Neural progenitor cell (in vitro differentiated cells): ENCODE data around the gene MBOAT1. TPM values are rescaled to one million over a fixed set of nuclear protein-coding genes. Genes with fewer than 3 reads are reported as not detected.

Experiments
- DNase-seq: peaks from one replicate; pipeline ENCODE4 v3.0.0-alpha.2; 2016; ENCODE audit warnings: low spot score
- H2AFZ ChIP-seq: fragments of 200-600 bp; sonication (generic); replicated peaks from 2 replicates; pipeline ENCODE4 v1.6.1; 2016; ENCODE audit warnings: antibody characterized with exemption
- H3F3A ChIP-seq: fragments of 200-600 bp; sonication (generic); 2 replicates; pipeline ENCODE4 v1.6.1; 2016; ENCODE audit warnings: antibody characterized with exemption, low read depth
- H3K27ac ChIP-seq: fragments of 200-600 bp; sonication (generic); 2 replicates; pipeline ENCODE4 v1.5.1; 2016; ENCODE audit warnings: mild to moderate bottlenecking
- H3K27me3 ChIP-seq: fragments of 200-600 bp; sonication (generic); 2 replicates; pipeline ENCODE4 v1.6.1; 2016; ENCODE audit warnings: mild to moderate bottlenecking, moderate library complexity
- H3K36me3 ChIP-seq: fragments of 200-600 bp; sonication (generic); 2 replicates; pipeline ENCODE4 v1.5.1; 2016
- H3K4me1 ChIP-seq: fragments of 200-600 bp; sonication (generic); 2 replicates; pipeline ENCODE4 v1.6.1; 2016; ENCODE audit warnings: mixed run types
- H3K4me2 ChIP-seq: fragments of 200-600 bp; sonication (generic); 2 replicates; pipeline ENCODE4 v1.6.1; 2016
- H3K4me3 ChIP-seq: fragments of 200-600 bp; sonication (generic); 2 replicates; pipeline ENCODE4 v1.5.1; 2016
- H3K79me2 ChIP-seq: fragments of 200-600 bp; sonication (generic); 2 replicates; pipeline ENCODE4 v1.6.1; 2016; ENCODE audit warnings: low read depth
- H3K9ac ChIP-seq: fragments of 200-600 bp; sonication (generic); 2 replicates; pipeline ENCODE4 v1.6.1; 2016
- H3K9me3 ChIP-seq: fragments of 200-600 bp; sonication (generic); 2 replicates; pipeline ENCODE4 v1.5.1; 2016; ENCODE audit warnings: low read depth
- H4K20me1 ChIP-seq: fragments of 200-600 bp; sonication (generic); 2 replicates; pipeline ENCODE4 v1.6.1; 2016; ENCODE audit warnings: low read depth
- H3K27ac Mint-ChIP-seq: 3 replicates; pipeline ENCODE4 v1.8.0; 2021; ENCODE audit warnings: mixed read lengths
- H3K27me3 Mint-ChIP-seq: 2 replicates; pipeline ENCODE4 v1.8.0; 2022; ENCODE audit warnings: low read depth, mild to moderate bottlenecking, inconsistent platforms, moderate library complexity, mixed read lengths; ENCODE audit not compliant: insufficient read depth
- H3K36me3 Mint-ChIP-seq: 3 replicates; pipeline ENCODE4 v1.8.0; 2021; ENCODE audit warnings: mixed read lengths
- H3K4me1 Mint-ChIP-seq: 3 replicates; pipeline ENCODE4 v1.8.0; 2021; ENCODE audit warnings: mixed read lengths
- H3K4me3 Mint-ChIP-seq: 3 replicates; pipeline ENCODE4 v1.8.0; 2021; ENCODE audit warnings: mild to moderate bottlenecking, moderate library complexity, mixed read lengths
- H3K9me3 Mint-ChIP-seq: 3 replicates; pipeline ENCODE4 v1.8.0; 2020; ENCODE audit warnings: mixed read lengths
- EZH2 ChIP-seq: fragments of 200-600 bp; sonication (generic); IDR thresholded peaks from 2 replicates; pipeline ENCODE4 v1.6.1; 2017; ENCODE audit warnings: antibody characterized with exemption, mild to moderate bottlenecking, moderate library complexity
- EZH2phosphoT487 ChIP-seq: fragments of 200-600 bp; sonication (generic); IDR thresholded peaks from 2 replicates; pipeline ENCODE4 v1.6.1; 2017; ENCODE audit warnings: antibody characterized with exemption
- total RNA-seq: library from RNA; depleted of rRNA; stranded (reverse); fragments of >200 nt; gene quantifications from 2 replicates; pipeline ENCODE4 v1.2.3, GENCODE V29; 2015; ENCODE audit warnings: low replicate concordance
- TF ChIP-seq, protein P1 (sequence below): fragments of 200-600 bp; sonication (generic); IDR thresholded peaks from 2 replicates; pipeline ENCODE4 v1.5.1; 2017; ENCODE audit warnings: antibody characterized with exemption, mild to moderate bottlenecking

The MBOAT1 gene
- total RNA-seq, 1 donor from 2014 or later = 0.45 TPM

DNA sequence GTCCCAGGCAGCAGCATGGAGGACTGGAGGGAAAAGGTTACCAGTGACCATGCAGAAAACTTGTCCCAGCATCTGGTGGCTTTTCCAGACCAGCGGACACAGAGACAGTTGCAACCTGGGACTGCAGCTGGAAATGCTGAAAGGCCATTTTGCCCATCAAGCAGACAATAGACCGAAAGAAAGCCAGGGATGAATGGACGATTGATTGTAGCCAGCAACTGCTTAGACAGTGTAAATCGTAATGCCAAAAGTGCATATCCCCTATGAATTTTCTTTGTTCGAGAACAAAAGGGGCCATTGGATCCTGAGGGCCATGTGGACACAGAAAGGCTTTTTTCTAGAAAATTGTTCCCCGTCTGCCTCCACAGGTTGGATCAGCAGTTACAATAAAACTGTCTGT lies 115.7 kb downstream of the MBOAT1 start:
- H3K4me3 ChIP-seq = no peak overlapping the region
- H3K27ac Mint-ChIP-seq = no peak overlapping the region
- no peaks in the 10 kb centered on the region for H3K9me3 Mint-ChIP-seq
- H3K4me2 ChIP-seq = no peak overlapping the region
- H3K79me2 ChIP-seq = no peaks in the 10 kb centered on the region
- DNase-seq = no peak
- H3K4me3 Mint-ChIP-seq = no peak overlapping the region
- peaks cover 17% of the 10 kb centered on the region for H3F3A ChIP-seq
- TF ChIP-seq, protein P1, sequence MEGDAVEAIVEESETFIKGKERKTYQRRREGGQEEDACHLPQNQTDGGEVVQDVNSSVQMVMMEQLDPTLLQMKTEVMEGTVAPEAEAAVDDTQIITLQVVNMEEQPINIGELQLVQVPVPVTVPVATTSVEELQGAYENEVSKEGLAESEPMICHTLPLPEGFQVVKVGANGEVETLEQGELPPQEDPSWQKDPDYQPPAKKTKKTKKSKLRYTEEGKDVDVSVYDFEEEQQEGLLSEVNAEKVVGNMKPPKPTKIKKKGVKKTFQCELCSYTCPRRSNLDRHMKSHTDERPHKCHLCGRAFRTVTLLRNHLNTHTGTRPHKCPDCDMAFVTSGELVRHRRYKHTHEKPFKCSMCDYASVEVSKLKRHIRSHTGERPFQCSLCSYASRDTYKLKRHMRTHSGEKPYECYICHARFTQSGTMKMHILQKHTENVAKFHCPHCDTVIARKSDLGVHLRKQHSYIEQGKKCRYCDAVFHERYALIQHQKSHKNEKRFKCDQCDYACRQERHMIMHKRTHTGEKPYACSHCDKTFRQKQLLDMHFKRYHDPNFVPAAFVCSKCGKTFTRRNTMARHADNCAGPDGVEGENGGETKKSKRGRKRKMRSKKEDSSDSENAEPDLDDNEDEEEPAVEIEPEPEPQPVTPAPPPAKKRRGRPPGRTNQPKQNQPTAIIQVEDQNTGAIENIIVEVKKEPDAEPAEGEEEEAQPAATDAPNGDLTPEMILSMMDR = no peak
- TF ChIP-seq EZH2phosphoT487 (no peak), EZH2 (no peak)
- H3K4me1 ChIP-seq = peaks cover 23% of the 10 kb centered on the region
- peaks cover 7% of the 10 kb centered on the region for H3K4me1 Mint-ChIP-seq
- no peaks in the 10 kb centered on the region for H4K20me1 ChIP-seq
- H3K27me3 ChIP-seq = no peaks in the 10 kb centered on the region
- H2AFZ ChIP-seq = no peak overlapping the region
- no peak overlapping the region for H3K27ac ChIP-seq
- no peaks in the 10 kb centered on the region for H3K36me3 ChIP-seq
- H3K27me3 Mint-ChIP-seq = no peaks in the 10 kb centered on the region
- no peak overlapping the region for H3K9ac ChIP-seq
- no peaks in the 10 kb centered on the region for H3K9me3 ChIP-seq
- no peaks in the 10 kb centered on the region for H3K36me3 Mint-ChIP-seq

DNA sequence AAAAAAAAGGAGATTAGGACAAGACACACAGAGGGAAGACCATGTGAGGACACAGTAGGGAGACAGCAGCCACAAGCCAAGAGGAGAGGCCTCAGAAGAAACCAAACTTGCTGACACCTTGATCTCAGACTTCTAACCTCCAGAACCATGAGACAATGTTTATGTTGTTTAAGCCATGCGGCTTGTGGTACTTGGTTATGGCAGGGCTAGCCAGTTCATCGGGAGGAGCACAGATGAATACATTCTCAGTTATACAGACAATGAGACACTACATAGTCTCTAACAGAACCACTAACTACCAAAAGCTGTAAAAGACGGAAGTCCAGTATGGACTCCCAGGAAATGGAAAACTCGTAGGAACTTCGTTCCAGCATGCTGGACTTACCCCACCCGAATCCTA lies 116.8 kb downstream of the MBOAT1 start:
- TF ChIP-seq EZH2 (no peak), EZH2phosphoT487 (no peak)
- TF ChIP-seq, protein P1 = no peak

DNA sequence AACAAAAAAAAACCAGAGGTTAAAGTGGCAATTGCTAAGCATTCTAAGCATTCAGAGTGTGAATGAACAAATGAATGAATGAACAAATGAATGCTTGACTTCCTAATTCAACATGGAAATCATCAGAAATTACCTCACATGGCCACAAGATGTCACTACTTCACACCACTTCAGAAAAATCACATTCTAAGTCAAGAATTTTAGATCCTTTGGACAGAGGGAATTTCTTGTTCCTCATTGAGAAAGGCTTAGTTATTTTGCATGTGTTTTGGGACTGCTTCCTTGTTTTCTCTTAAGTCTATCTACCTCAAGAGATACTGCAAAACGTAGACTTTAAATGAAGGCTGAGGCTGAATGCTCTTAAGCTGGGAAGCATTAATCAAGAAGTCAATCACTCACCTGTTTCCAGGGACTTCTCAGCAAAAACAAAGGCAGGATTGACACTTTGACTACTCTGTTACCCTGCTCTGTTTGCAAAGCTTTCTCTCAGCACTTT lies 120.2 kb downstream of the MBOAT1 start:
- no peaks in the 10 kb centered on the region for H3K79me2 ChIP-seq
- peaks cover 17% of the 10 kb centered on the region for H3F3A ChIP-seq
- H3K27me3 ChIP-seq = no peaks in the 10 kb centered on the region
- Mint-ChIP-seq H3K4me3 (no peak overlapping the region), H3K27me3 (no peaks in the 10 kb centered on the region), H3K4me1 (peaks cover 7% of the 10 kb centered on the region), H3K36me3 (no peaks in the 10 kb centered on the region), H3K9me3 (no peaks in the 10 kb centered on the region), H3K27ac (no peak overlapping the region)
- H3K4me1 ChIP-seq = peaks cover 23% of the 10 kb centered on the region
- peak; percentile 58 for DNase-seq
- H2AFZ ChIP-seq = no peak overlapping the region
- peak overlapping the region; percentile 8 for H3K27ac ChIP-seq
- TF ChIP-seq EZH2 (no peak), EZH2phosphoT487 (no peak)
- TF ChIP-seq, protein P1 = peak; percentile 89
- no peak overlapping the region for H3K9ac ChIP-seq
- no peaks in the 10 kb centered on the region for H3K36me3 ChIP-seq
- peak overlapping the region; percentile 42 for H3K4me2 ChIP-seq
- no peaks in the 10 kb centered on the region for H4K20me1 ChIP-seq
- peaks cover 2% of the 10 kb centered on the region for H3K9me3 ChIP-seq
- no peak overlapping the region for H3K4me3 ChIP-seq

More for the DNA sequence above, 116.8 kb downstream of the MBOAT1 start:
- H3K4me1 Mint-ChIP-seq = peaks cover 7% of the 10 kb centered on the region
- no peaks in the 10 kb centered on the region for H3K9me3 Mint-ChIP-seq
- Histone ChIP-seq H3K79me2 (no peaks in the 10 kb centered on the region), H3K27ac (no peak overlapping the region), H2AFZ (no peak overlapping the region), H4K20me1 (no peaks in the 10 kb centered on the region), H3K27me3 (no peaks in the 10 kb centered on the region), H3K4me3 (no peak overlapping the region), H3F3A (peaks cover 17% of the 10 kb centered on the region), H3K4me2 (no peak overlapping the region), H3K4me1 (peaks cover 23% of the 10 kb centered on the region), H3K9me3 (no peaks in the 10 kb centered on the region), H3K36me3 (no peaks in the 10 kb centered on the region), H3K9ac (no peak overlapping the region)
- H3K36me3 Mint-ChIP-seq = no peaks in the 10 kb centered on the region
- no peak overlapping the region for H3K4me3 Mint-ChIP-seq
- no peak overlapping the region for H3K27ac Mint-ChIP-seq
- H3K27me3 Mint-ChIP-seq = no peaks in the 10 kb centered on the region
- DNase-seq = no peak
